Spleen (tissue), 7 donors: Measurements from ENCODE around the gene SHISA6.

ENCODE experiments used
- CTCF ChIP-seq, 11 experiments: fragments of 200-600 bp in 7 of 11; fragments of 450-650 bp in 4 of 11; sonication (generic) in 4 of 11; IDR thresholded peaks in 8 of 11; conservative IDR thresholded peaks in 3 of 11; 1 replicate in 7 of 11; 2 replicates in 4 of 11; pipeline versions ENCODE4 v1.4.0 to v1.8.0; 2016 to 2021; ENCODE audit warnings: antibody characterized with exemption in 11 of 11, inconsistent platforms in 4 of 11, mild to moderate bottlenecking in 1 of 11
- POLR2A ChIP-seq, 3 donors: fragments of 450-650 bp; IDR thresholded peaks; one replicate each; pipeline ENCODE4 v1.5.1; 2017; ENCODE audit warnings: antibody characterized with exemption in 3 of 3, mild to moderate bottlenecking in 1 of 3
- POLR2AphosphoS5 ChIP-seq, 3 donors: sonication (generic); formaldehyde crosslinking; IDR thresholded peaks; one replicate each; pipeline ENCODE4 v1.5.1; 2017; ENCODE audit warnings: antibody characterized with exemption in 3 of 3
- donor health status: DM: no; HTN: no; CAD: no; lungs with moderate emphysema.
- donor health status: DM: no; HTN: no; CAD: no.
- donor health status: DM: no; HTN: no; CAD: no.

- no peak for TF ChIP-seq CTCF (IDR thresholded peaks at IDR 0.05 in 8 of 11, conservative IDR thresholded peaks at IDR 0.05 in 3 of 11)
- no peak for TF ChIP-seq POLR2AphosphoS5 (IDR thresholded peaks at IDR 0.05)
- no peak for TF ChIP-seq POLR2A (IDR thresholded peaks at IDR 0.05)
These were observed 274.9 kb downstream of the SHISA6 start for GRCh38 chr17:11515901-11516300.
